Measurements from ENCODE around the gene SLC22A7. TPM values are rescaled to one million over a fixed set of nuclear protein-coding genes. Genes with fewer than 3 reads are reported as not detected.

Gene SLC22A7
- total RNA-seq, 1 experiment from 2014 or later, result not detected

DNA sequence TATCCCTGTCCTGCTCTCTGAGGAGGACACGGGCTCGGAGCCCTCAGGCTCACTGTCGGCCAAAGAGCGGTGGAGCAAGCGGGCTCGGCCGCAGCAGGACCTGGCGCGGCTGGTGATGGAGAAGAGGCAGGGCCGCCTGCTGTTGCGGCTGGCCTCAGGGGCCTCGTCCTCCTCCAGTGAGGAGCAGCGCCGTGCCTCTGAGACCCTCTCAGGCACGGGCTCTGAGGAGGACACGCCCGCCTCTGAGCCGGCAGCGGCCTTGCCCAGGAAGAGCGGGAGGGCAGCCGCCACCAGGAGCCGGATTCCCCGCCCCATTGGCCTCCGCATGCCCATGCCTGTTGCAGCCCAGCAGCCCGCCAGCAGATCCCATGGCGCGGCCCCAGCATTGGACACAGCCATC lies 14.2 kb upstream of the SLC22A7 start:
- BruUV-seq (replicated peaks), result no TSS peak
- no peaks in the 10 kb centered on the region for H4K20me1 ChIP-seq (ENCODE audit: insufficient read depth)
- ChIA-PET POLR2A (ENCODE audit: unreplicated experiment) (no interaction called here), CTCF (no interaction called here)
- no peaks in the 10 kb centered on the region for H3K79me2 ChIP-seq (ENCODE audit: low read depth)
- no peak overlapping the region for H3K4me3 ChIP-seq
- H3K4me1 ChIP-seq (replicated peaks; ENCODE audit: insufficient read depth), result no peaks in the 10 kb centered on the region
- no peak for DNase-seq
- intact Hi-C loops (cut with micrococcal nuclease; ENCODE audit: unreplicated experiment), result no loop called here
- no peak overlapping the region for H3K4me2 ChIP-seq
- H2AFZ ChIP-seq, result no peak overlapping the region
- H3K27me3 ChIP-seq (ENCODE audit: insufficient read depth, low read depth), result peaks cover 30% of the 10 kb centered on the region
- H3F3A ChIP-seq (ENCODE audit: insufficient read depth, low read depth), result no peaks in the 10 kb centered on the region
- H3K36me3 ChIP-seq (ENCODE audit: low read depth), result no peaks in the 10 kb centered on the region
- no peak overlapping the region for H3K27ac ChIP-seq
- TF ChIP-seq, protein P1, sequence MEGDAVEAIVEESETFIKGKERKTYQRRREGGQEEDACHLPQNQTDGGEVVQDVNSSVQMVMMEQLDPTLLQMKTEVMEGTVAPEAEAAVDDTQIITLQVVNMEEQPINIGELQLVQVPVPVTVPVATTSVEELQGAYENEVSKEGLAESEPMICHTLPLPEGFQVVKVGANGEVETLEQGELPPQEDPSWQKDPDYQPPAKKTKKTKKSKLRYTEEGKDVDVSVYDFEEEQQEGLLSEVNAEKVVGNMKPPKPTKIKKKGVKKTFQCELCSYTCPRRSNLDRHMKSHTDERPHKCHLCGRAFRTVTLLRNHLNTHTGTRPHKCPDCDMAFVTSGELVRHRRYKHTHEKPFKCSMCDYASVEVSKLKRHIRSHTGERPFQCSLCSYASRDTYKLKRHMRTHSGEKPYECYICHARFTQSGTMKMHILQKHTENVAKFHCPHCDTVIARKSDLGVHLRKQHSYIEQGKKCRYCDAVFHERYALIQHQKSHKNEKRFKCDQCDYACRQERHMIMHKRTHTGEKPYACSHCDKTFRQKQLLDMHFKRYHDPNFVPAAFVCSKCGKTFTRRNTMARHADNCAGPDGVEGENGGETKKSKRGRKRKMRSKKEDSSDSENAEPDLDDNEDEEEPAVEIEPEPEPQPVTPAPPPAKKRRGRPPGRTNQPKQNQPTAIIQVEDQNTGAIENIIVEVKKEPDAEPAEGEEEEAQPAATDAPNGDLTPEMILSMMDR (conservative IDR thresholded peaks at IDR 0.05), result no peak
- no peak for TF ChIP-seq EZH2 (IDR thresholded peaks at IDR 0.05; ENCODE audit: low read depth)
- no peaks in the 10 kb centered on the region for H3K9me2 ChIP-seq (ENCODE audit: insufficient read depth)
- no peaks in the 10 kb centered on the region for H3K9me3 ChIP-seq (ENCODE audit: insufficient read depth, low read depth)

- Histone ChIP-seq H4K20me1 (ENCODE audit: insufficient read depth) (no peaks in the 10 kb centered on the region), H3K4me1 (replicated peaks; ENCODE audit: insufficient read depth) (no peaks in the 10 kb centered on the region), H3F3A (ENCODE audit: insufficient read depth, low read depth) (no peaks in the 10 kb centered on the region), H3K36me3 (ENCODE audit: low read depth) (no peaks in the 10 kb centered on the region), H3K27me3 (ENCODE audit: insufficient read depth, low read depth) (peaks cover 30% of the 10 kb centered on the region), H3K79me2 (ENCODE audit: low read depth) (no peaks in the 10 kb centered on the region), H3K4me3 (no peak overlapping the region), H3K4me2 (no peak overlapping the region), H2AFZ (no peak overlapping the region), H3K9me3 (ENCODE audit: insufficient read depth, low read depth) (no peaks in the 10 kb centered on the region), H3K27ac (no peak overlapping the region), H3K9me2 (ENCODE audit: insufficient read depth) (no peaks in the 10 kb centered on the region)
- BruUV-seq (replicated peaks), result no TSS peak
- DNase-seq, result no peak
- intact Hi-C loops (cut with micrococcal nuclease; ENCODE audit: unreplicated experiment), result no loop called here
- TF ChIP-seq, protein P1 (conservative IDR thresholded peaks at IDR 0.05), result no peak
- TF ChIP-seq EZH2 (IDR thresholded peaks at IDR 0.05; ENCODE audit: low read depth), result no peak
- CTCF ChIA-PET, result no interaction called here
- POLR2A ChIA-PET (ENCODE audit: unreplicated experiment), result no interaction called here
Measured at GRCh38 chr6:43284991-43285781, 12.9 kb upstream of the SLC22A7 start.

DNA sequence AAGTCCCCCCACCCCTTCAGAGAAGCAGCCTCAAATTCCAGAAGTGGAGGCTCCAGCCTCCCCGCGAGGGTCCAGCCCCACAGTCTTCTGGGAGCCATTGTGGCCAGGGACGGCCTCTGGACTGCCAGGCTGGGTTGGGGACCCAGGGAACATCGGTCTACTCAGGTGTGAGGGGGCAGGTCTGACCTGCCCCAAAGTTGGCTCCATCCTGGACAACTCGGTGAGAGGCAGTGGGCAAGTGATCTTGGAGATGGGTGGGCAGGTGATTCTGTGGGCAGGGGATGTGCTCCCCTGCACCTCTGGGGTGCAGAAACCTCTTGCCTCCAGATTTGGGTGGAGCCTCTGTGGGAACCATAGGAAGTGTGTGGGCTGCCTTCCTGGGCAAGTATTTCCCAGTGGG lies 12.2 kb upstream of the SLC22A7 start:
- Histone ChIP-seq H3K9me2 (ENCODE audit: insufficient read depth) (no peaks in the 10 kb centered on the region), H3K4me3 (no peak overlapping the region), H3K4me2 (no peak overlapping the region), H2AFZ (no peak overlapping the region), H4K20me1 (ENCODE audit: insufficient read depth) (no peaks in the 10 kb centered on the region), H3K4me1 (replicated peaks; ENCODE audit: insufficient read depth) (no peaks in the 10 kb centered on the region), H3K9me3 (ENCODE audit: insufficient read depth, low read depth) (no peaks in the 10 kb centered on the region), H3K27me3 (ENCODE audit: insufficient read depth, low read depth) (peaks cover 24% of the 10 kb centered on the region), H3F3A (ENCODE audit: insufficient read depth, low read depth) (no peaks in the 10 kb centered on the region), H3K36me3 (ENCODE audit: low read depth) (no peaks in the 10 kb centered on the region), H3K79me2 (ENCODE audit: low read depth) (no peaks in the 10 kb centered on the region), H3K27ac (no peak overlapping the region)
- POLR2A ChIA-PET (ENCODE audit: unreplicated experiment), result no interaction called here
- intact Hi-C loops (cut with micrococcal nuclease; ENCODE audit: unreplicated experiment), result no loop called here
- CTCF ChIA-PET, result no interaction called here
- BruUV-seq (replicated peaks), result no TSS peak
- TF ChIP-seq EZH2 (IDR thresholded peaks at IDR 0.05; ENCODE audit: low read depth), result no peak
- TF ChIP-seq, protein P1 (conservative IDR thresholded peaks at IDR 0.05), result no peak
- DNase-seq, result no peak

All from PC-9 (cell line).